Measurements from ENCODE around the gene ZMYND12. TPM values are rescaled to one million over a fixed set of nuclear protein-coding genes. Genes with fewer than 3 reads are reported as not detected.
"Not testable (repeated sequence)": the region's sequence is repeated elsewhere in the genome, so short reads cannot be mapped to it uniquely, and the experiment has no call there.

ZMYND12 gene, protein sequence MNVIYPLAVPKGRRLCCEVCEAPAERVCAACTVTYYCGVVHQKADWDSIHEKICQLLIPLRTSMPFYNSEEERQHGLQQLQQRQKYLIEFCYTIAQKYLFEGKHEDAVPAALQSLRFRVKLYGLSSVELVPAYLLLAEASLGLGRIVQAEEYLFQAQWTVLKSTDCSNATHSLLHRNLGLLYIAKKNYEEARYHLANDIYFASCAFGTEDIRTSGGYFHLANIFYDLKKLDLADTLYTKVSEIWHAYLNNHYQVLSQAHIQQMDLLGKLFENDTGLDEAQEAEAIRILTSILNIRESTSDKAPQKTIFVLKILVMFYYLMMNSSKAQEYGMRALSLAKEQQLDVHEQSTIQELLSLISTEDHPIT
- polyA plus RNA-seq (ENCODE audit: insufficient read length) = 0.37 TPM

DNA sequence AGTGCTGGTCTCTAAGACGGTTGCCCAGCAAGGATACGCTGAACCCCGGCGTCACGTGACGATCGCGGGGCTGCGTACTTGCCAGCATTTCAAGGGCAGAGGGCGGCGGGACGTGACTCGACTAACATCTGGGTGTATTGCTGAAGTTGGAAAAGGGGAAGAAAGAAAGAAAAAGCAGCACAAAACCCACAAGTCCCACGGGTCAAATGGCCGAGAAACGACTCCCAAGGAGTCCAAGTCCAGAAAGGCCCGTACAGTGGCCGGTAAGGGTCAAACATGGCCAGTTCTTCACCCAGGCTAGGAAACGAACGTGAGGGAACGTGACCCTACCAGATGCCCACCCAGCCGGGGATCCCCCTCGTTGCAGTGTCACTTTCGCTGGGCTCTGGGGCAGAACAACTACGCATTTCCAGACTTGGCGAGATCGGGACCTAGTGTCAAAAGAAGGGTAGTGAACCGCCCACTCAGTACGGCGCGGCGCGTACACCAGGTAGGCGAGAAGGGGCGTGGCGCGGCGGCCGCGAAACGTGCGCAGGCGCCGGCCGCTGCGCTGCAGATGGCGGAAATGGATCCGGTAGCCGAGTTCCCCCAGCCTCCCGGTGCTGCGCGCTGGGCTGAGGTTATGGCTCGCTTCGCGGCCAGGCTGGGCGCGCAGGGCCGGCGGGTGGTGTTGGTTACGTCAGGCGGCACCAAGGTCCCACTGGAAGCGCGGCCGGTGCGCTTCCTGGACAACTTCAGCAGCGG lies at the start of gene ZMYND12, which contains the start of gene PPCS:
Gene ZMYND12, minus strand, starts transcription at position 13 of the 744 bp plus-strand sequence. CDS start 25 bp downstream, outside the sequence.
Gene PPCS, plus strand, starts transcription at position 534 of the 744 bp plus-strand sequence. Its CDS starts 23 bp downstream, at position 557.
- DNase-seq (ENCODE audit: low read depth) = peak; percentile 70

DNA sequence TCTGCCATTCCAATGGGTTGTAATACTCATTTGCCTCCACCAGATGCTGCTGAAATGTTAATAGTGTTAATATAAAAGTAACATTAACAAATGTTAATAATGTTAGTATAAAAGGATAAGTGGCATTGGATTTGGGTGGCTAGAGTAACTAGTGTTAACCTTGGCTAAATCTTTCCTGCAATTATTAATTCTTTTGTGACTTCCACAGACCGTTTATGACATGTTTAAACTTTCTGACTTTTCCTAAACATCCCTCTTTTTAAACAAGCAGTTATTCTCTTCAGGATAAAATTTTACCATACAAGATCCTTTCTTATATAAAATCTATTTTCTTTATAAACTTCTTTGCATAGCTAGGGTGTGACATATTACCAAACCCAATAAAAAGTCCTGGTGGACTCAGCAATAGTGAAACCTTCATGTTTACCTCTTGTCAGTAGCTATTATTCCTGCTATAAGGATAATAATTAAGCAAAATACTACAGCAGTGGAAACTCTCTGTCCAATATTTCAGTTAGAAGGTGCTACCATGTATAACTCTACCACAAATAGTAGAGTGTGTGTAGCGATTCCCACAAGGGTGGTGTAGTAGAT lies 48.8 kb upstream of the ZMYND12 start:
- DNase-seq (ENCODE audit: low read depth) = no peak

DNA sequence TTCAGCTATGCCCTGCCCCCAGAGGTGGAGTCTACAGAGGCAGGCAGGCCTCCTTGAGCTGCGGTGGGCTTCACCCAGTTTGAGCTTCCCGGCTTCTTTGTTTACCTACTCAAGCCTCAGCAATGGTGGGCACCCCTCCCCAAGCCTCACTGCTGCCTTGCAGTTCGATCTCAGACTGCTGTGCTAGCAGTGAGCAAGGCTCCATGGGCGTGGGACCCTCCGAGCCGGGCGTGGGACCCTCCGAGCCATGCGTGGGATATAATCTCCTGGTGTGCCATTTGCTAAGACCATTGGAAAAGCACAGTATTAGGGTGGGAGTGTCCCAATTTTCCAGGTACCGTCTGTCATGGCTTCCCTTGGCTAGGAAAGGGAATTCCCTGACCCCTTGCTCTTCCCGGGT lies 46.2 kb upstream of the ZMYND12 start:
- DNase-seq (ENCODE audit: low read depth) = not testable (repeated sequence)

DNA sequence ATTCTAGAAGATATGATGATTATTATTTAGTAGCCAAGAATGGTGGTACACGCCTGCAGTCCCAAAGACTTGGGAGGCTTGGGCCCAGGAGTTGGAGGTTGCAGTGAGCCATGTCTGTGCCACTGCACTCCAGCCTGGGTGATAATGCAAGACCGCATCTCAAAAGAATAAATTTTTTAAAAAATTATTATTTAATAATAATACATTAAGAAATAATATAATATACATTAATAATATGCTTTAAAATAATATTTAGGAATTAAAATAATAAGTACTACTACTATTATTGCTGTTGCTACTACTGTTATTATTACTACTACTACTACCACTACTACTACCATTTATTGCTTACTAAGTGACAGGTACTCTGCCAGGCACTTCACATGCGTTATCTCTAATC lies 34.4 kb upstream of the ZMYND12 start:
- no peak for DNase-seq (ENCODE audit: low read depth)

DNA sequence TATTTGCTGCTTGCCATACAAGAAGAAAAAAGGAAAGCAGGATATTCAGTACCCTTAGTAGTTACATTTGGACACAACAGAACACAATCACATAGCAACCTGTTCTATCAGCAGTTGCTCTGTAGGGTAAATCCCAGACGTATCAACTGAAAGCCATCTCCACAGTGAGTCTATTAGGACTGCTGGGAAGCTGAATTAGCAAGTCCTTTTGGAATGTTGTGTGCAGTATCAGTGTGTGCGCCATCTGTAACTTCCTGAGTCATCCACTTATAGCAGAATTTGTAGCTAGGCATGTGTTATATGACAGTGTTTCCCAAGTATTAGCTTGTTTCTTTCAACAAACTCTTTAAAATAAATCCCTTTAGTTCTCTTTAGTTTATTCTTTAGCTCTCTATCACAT lies 28.6 kb upstream of the ZMYND12 start:
- no peak for DNase-seq (ENCODE audit: low read depth)

DNA sequence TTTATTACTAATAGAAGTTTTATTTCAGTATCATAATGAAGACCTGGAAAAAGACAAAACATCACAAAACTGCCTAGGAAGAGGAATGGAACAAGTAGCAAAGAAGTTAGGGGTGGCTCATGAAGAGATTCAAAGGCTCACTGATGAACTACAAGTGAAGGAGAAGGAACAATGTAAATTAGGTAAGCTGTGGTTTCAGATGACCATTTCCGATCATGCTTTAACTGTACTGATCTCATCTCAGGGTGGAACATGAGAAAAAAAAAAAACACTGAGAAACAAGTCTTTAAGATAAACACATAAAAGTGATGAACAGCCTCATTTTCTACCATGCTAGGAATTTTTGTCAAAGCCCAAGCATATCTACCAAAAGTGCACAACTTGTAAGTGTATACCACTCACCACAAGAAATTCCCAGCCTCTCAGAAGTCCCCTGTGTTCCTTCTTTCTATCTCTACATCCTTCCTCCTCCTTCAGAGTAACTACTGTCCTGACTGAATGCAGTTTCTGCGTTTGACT lies 26.9 kb upstream of the ZMYND12 start:
- DNase-seq (ENCODE audit: low read depth) = no peak

DNA sequence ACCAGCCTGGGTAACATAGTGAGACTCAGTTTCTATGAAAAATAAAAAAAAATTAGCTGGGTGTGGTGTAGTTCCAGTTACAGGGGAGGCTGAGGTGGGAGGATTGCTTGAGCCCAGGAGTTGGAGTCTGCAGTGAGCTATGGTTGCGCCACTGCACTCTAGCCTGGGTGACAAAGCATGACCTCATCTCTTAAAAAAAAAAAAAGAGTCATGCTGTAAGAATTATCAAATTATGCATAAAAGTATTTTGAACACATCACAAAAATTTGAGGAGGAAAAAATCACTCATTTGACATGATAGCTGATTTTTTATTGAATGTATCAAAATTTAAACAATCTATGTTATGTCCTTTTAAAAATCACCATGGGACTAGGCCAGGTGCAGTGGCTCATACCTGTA lies 25.1 kb upstream of the ZMYND12 start:
- DNase-seq (ENCODE audit: low read depth) = no peak

DNA sequence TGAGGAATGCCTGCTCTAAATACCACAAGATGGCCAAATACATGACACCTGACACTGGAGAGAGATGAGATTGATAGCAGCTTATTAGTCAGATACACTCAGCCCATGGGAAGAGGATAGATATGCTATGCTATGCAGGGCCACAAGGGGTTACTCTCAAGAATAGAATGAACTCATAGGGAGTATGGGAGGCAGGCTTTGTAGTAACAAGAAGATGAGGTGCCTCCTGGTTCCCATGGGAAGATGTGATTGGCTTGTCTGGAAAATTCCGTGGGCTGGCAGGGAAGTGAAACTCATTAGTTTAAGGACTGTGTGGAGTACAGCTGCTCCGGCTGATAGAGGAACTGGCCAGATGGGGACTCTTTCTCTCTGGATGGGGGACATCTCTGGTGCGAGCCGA lies 23.8 kb upstream of the ZMYND12 start:
- DNase-seq (ENCODE audit: low read depth) = no peak

DNA sequence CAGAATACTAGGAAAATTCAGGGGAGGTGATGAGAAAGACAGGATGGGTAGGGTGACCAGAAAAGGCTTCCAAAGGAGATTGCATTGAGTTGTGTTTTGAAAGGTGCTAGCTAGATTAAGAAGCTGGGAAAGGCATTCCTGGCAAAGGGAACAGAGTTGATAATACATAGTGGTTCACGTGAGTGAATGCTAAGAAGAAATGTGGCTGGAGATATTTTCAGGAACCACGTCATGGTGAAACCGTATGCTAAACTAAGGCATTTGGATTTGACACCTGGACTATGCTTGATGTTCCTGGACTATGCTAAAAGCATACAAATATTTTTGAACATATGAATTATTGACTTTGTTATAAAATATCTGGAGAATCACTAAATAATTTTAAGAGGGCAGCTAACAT lies 22.0 kb upstream of the ZMYND12 start:
- no peak for DNase-seq (ENCODE audit: low read depth)

DNA sequence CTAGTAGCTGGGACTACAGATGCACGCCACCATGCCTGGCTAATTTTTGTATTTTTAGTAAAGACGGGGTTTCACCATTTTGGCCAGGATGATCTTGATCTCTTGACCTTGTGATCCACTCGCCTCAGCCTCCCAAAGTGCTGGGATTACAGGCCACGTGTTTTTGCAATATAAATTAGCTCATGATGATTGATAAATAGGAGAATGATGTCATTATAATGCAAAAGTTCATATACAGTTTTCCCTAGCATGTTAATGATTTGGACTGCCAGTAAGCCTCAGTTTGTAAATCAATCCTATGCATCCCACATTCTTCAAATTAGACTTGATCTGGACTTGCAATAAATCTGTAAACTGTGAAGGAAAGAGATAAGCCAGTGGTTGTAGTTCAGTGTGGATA lies 21.5 kb upstream of the ZMYND12 start:
- DNase-seq (ENCODE audit: low read depth) = not testable (repeated sequence)

DNA sequence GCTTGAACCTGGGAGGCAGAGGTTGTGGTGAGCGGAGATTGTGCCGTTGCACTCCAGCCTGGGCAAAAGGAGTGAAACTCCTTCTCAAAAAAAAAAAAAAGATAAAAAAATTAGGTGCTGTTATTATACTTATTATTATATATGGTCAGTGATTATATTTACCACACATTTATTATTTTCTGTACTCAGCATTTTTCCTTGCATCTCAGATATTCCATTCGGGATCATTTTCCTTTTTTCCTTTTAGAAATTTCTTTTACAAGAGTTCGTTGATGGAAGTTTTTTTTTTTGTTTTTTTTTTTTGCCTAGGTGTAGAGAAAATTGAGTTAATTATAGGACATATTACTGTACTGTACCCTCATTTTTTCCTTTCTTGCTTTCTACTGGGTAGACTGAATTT lies 20.8 kb upstream of the ZMYND12 start:
- no peak for DNase-seq (ENCODE audit: low read depth)

DNA sequence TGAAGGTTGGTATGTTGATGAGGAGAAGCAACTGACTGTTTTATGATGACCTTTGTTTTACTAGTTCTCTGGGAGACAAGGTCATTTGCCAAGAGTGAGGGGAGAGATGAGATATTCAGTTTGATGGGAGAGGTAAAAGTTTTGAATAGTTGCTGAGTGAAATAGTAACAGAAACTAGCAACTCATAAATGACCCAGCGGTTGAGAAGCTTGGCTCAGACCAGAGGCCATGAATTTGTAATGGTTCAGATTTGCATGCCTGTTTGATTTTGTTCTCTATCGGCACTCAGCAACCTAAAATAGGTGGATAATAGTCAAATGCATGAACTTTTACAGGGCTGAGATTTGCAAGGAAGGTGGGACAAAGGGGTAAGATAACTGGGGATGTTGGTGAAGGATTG lies 13.9 kb upstream of the ZMYND12 start:
- DNase-seq (ENCODE audit: low read depth) = no peak

DNA sequence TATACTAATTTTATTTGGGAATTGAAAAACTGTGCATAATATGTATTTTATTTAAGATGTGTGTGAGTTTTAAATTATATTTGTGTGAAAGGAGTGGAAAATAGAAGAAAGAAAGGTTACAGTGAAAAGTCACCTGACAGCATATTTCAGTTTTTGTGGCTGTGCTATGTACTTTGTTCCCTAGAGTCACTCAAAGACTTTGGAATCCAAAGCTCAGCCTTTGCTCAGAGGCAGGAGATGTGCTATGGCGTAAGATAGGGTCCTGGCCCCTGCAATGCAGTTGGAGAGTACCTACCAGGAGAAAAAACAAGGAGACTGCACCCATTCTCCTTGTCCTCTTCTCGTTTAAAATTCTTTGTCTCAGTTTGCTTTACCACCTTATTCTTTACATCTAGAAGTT lies 10.2 kb upstream of the ZMYND12 start:
- no peak for DNase-seq (ENCODE audit: low read depth)

DNA sequence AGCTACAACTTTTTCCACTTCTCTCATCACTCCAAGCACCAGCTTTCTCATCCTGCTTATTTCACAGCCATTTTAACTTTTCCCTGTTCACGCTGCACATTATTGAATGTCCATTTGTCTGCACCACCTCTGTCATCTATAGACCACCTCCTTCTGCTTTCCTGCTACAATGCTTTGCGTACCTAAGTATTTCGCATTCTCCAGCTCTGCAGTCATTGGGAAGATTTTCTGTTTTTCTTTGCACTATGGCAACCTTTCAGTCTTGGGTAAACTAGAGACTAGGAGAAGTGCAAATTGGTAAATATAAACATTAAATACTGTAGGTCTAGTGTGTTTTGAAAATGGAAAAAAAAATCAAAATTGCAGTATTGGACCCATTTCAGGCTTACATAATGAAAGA lies 8.1 kb upstream of the ZMYND12 start:
- DNase-seq (ENCODE audit: low read depth) = no peak

DNA sequence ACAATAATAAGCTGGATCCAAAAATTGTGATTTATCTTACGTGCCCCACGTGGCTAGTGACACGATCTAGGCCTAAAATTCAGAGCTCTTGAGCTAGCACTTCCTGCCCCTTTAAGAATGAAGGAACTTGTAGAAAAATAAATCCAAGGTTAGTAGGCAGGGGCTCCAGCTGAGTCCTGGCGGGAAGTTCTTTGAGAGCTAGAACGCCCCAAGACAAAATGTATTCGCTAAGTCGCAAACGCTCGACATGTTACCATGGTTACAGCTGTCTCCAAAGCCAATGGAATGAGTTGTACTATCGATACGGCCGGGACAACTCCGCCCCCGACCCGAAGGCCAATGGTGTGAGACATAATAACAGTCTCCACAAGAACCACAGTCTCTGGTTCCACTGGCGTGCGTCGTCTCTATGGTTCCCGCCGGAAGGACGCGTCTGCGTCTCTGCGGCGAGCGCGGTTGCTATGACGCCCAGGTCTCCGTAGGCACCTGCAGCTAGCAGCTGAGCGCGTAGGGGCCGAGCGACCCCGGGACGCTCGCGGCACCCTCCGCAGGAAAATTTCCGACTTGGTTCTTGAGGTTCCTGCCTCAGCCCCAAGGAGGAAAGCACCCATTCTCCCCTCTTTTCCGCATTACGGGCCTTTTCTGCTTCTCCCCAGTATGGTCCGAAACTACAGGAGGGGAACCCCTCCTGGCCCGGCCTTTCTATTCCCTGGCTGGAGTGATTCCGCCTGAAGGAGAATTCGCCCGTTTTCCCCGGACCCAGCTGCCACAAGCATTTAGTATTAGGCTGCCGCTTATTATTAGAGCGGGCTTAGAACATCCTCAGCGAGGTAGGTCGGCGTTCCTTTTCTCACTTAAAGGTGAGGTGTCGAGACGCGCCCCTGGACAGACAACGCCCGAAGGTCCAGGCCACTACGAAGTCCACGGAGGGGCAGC lies 7.3 kb upstream of the ZMYND12 start, which contains the start of gene CCDC30:
Gene CCDC30, plus strand, starts transcription at position 459 of the 936 bp plus-strand sequence. CDS start 17,266 bp downstream, outside the sequence.
- DNase-seq (ENCODE audit: low read depth) = peak; percentile 97

DNA sequence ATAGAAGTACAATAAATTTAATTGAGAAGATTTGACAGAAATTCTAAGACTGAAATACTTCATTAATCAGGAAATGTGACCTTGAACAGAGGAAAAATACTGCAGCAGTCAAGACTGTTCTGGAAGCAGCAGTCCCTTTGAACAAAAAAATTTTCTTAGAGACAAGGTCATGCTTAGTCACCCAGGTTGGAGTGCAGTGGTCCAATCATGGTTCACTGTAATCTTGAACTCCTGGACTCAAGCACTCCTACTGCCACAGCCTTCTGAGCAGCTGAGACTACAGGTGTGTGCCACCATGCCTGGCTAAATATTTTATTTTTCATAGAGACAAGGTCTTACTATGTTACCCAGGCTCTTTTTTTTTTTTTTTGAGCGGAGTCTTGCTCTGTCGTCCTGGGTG lies 5.4 kb upstream of the ZMYND12 start:
- no peak for DNase-seq (ENCODE audit: low read depth)

DNA sequence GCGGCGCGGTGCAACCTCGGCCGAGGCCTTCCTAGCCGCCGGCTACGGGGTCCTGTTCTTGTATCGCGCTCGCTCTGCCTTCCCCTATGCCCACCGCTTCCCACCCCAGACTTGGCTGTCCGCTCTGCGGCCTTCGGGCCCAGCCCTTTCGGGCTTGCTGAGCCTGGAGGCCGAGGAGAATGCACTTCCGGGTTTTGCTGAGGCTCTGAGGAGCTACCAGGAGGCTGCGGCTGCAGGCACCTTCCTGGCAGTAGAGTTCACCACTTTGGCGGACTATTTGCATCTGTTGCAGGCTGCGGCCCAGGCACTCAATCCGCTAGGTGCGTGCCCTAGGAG lies 900 bp upstream of the ZMYND12 start:
- no peak for DNase-seq (ENCODE audit: low read depth)

DNA sequence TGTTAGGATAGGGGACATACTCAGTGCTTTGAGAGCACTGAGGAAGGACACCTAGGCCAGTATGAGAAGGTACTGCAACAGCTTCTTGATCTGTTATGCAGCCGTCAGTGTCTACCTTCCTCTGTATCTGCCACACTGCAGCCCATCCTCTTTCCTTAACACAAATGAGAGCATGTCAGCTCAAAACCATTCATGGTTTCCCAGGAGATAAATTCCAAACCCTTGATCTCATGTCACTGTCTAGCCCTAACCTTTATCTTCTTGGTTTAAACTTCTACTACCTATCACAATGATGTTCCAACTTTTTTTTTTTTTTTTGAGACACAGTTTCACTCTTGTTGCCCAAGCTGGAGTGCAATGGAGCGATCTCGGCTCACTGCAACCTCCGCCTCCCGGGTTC lies 1.4 kb downstream of the ZMYND12 start:
- no peak for DNase-seq (ENCODE audit: low read depth)

DNA sequence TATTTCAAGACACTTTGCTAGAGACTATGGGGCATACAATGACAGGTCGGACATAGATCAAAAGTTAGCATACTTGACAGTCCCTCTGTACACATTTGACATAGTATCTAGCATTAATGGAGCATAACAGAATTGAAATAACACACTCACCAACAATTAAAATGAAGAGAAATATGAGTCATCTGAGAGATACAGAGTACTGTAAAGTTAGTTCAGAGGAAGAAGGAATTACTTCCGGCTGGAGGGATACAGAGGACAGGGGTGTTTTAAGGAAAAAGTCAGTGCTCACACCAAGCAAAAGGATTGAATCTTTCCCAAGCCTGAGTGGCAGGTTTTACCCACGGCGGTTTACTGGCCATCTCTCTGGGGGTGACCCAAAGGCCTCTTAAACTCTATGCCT lies 2.4 kb downstream of the ZMYND12 start:
- no peak for DNase-seq (ENCODE audit: low read depth)

DNA sequence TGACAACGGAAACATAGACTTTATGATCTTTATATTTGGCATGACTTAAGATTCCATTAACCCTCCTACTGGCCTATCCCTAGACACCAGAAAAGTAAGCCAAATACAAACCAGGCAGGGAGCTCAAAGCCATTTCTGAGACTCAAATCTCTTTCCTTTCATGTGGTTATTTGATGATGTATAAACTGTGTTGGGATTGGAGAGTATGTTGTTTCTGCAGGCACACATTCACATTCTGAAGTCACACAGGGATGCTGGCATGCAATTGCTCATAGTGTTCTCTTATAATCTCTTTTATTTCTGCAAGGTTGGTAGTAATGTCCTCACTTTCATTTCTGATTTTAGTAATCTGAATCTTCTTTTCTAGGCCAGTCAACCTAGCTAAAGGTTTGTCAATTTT lies 5.8 kb downstream of the ZMYND12 start:
- no peak for DNase-seq (ENCODE audit: low read depth)

DNA sequence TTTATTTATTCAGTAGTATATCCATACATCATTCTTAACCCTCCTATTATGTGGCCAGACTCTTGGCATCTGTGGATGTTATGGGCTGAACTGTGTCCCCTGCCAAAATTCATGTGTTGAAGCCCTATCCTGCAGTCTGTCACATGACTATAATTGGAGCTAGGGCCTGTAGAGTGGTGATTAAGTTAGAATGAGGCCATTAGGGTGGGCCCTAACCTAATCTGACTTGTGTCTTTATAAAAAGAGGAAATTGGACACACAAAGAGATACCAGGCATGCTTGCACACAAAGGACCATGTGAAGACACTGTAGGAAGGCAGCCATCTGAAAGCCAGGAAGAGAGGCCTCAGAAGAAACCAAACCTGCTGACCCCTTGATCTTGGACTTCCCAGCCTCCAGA lies 6.6 kb downstream of the ZMYND12 start:
- no peak for DNase-seq (ENCODE audit: low read depth)

Data from forelimb muscle (tissue), 1 donor.